OCI-LY3 (cell line): ENCODE measurements around the gene CLDN24.

Experiments used
- H2AFZ ChIP-seq: fragments of 200-600, 300-600 bp; shearing (Covaris generic); 2 replicates; pipeline ENCODE4 v1.6.0; 2014; ENCODE audit warnings: antibody characterized with exemption, low read depth, low read length
- H3K27ac ChIP-seq: fragments of 200-600, 300-600 bp; sonication (generic); 2 replicates; pipeline ENCODE4 v1.5.1; 2014; ENCODE audit warnings: mild to moderate bottlenecking, low read length, moderate library complexity, mixed read lengths
- H3K27me3 ChIP-seq: fragments of 200-600, 300-600 bp; sonication (generic); 2 replicates; pipeline ENCODE4 v1.6.1; 2014; ENCODE audit warnings: low read depth, low read length, mixed read lengths
- H3K36me3 ChIP-seq: fragments of 200-600, 300-600 bp; sonication (generic); replicated peaks from 2 replicates; pipeline ENCODE3; 2014; ENCODE audit warnings: low read depth, low read length, mixed read lengths
- H3K4me1 ChIP-seq: fragments of 300-600, 200-600 bp; sonication (generic); 2 replicates; pipeline ENCODE4 v1.6.1; 2014; ENCODE audit warnings: low read length, mixed read lengths
- H3K4me2 ChIP-seq: fragments of 200-600, 300-600 bp; sonication (generic); 2 replicates; pipeline ENCODE4 v1.6.1; 2014; ENCODE audit warnings: low read length, mixed read lengths
- H3K4me3 ChIP-seq: fragments of 300-600, 200-600 bp; sonication (generic); 2 replicates; pipeline ENCODE4 v1.5.1; 2014; ENCODE audit warnings: antibody characterized with exemption, mild to moderate bottlenecking, low read length, moderate library complexity
- H3K79me2 ChIP-seq: fragments of 300-600, 200-600 bp; shearing (Covaris generic); 2 replicates; pipeline ENCODE4 v1.6.1; 2014; ENCODE audit warnings: mild to moderate bottlenecking, low read length, mixed read lengths
- H3K9ac ChIP-seq: fragments of 300-600, 200-600 bp; shearing (Covaris generic); 2 replicates; pipeline ENCODE4 v1.6.0; 2014; ENCODE audit warnings: mild to moderate bottlenecking, low read length, moderate library complexity
- H3K9me3 ChIP-seq: fragments of 200-600, 300-600 bp; shearing (Covaris generic); 2 replicates; pipeline ENCODE4 v1.6.1; 2014; ENCODE audit warnings: low read length, mixed read lengths; ENCODE audit not compliant: insufficient read depth
- H4K20me1 ChIP-seq: fragments of 200-600, 300-600 bp; sonication (generic); 2 replicates; pipeline ENCODE4 v1.6.1; 2016; ENCODE audit warnings: low read length, mixed read lengths; ENCODE audit not compliant: insufficient read depth
- EZH2phosphoT487 ChIP-seq: fragments of 200-600 bp; shearing (Covaris generic); IDR thresholded peaks from 2 replicates; pipeline ENCODE4 v1.6.1; 2018; ENCODE audit warnings: antibody characterized with exemption, mixed run types, low read depth
- TF ChIP-seq, protein P1 (sequence below): fragments of 200-600, 300-600 bp; sonication (generic); IDR thresholded peaks from 2 replicates; pipeline ENCODE4 v1.5.1; 2014; ENCODE audit warnings: antibody characterized with exemption, low read length, low read depth

Gene CLDN24

DNA sequence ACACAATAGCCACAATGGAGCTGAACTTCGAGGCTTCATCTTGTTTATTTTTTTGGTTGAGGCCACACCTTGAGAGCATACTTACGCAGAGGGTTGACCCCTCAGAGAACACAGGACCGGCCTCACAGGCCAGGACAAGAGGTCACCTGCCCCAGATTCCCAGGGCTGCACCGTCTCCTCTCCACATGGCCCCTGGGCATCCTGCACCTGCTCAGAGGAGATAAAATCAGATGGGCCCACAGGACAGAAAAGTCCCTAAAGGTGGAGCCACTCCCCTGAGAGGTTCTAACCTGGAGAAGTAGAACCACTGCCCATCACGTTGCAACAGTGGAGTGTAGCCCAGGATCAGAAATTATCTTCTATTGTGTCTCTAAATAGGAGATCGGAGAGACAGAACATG is 1.1 kb upstream of the CLDN24 start:
- Histone ChIP-seq H3K27ac (no peak overlapping the region), H3K79me2 (no peaks in the 10 kb centered on the region), H3K4me2 (no peak overlapping the region), H2AFZ (no peak overlapping the region), H3K36me3 (peaks cover 3% of the 10 kb centered on the region), H4K20me1 (no peaks in the 10 kb centered on the region), H3K4me1 (peaks cover 3% of the 10 kb centered on the region; the same call in 1 of the 2 replicates), H3K4me3 (no peak overlapping the region), H3K27me3 (no peaks in the 10 kb centered on the region), H3K9me3 (no peaks in the 10 kb centered on the region; the same call in 1 of the 2 replicates), H3K9ac (no peak overlapping the region)
- no peak for TF ChIP-seq EZH2phosphoT487
- TF ChIP-seq, protein P1, sequence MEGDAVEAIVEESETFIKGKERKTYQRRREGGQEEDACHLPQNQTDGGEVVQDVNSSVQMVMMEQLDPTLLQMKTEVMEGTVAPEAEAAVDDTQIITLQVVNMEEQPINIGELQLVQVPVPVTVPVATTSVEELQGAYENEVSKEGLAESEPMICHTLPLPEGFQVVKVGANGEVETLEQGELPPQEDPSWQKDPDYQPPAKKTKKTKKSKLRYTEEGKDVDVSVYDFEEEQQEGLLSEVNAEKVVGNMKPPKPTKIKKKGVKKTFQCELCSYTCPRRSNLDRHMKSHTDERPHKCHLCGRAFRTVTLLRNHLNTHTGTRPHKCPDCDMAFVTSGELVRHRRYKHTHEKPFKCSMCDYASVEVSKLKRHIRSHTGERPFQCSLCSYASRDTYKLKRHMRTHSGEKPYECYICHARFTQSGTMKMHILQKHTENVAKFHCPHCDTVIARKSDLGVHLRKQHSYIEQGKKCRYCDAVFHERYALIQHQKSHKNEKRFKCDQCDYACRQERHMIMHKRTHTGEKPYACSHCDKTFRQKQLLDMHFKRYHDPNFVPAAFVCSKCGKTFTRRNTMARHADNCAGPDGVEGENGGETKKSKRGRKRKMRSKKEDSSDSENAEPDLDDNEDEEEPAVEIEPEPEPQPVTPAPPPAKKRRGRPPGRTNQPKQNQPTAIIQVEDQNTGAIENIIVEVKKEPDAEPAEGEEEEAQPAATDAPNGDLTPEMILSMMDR = no peak

DNA sequence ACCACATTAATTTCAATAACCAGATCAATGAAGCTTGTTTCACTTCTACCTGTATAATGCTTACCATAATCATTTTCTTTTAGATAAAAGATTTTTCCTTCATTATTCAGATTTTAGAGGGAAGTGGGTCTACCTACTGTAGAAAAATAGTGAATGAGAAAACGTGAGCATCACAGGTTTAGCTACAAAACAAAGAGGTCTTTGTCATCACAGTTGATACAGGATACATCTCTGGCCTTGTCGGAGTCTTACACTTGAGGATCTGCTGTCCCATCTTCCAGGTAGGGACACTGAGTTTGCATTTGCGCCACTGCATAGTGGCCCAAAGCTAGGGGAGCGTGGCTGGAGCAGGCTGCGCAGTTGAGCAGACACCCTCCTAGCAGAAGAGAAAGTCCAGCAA is 710 bp downstream of the CLDN24 start:
- Histone ChIP-seq H3K27ac (no peak overlapping the region), H4K20me1 (no peaks in the 10 kb centered on the region), H3K27me3 (no peaks in the 10 kb centered on the region), H3K9ac (no peak overlapping the region), H3K4me3 (no peak overlapping the region), H3K79me2 (no peaks in the 10 kb centered on the region), H3K9me3 (no peaks in the 10 kb centered on the region; the same call in 1 of the 2 replicates), H3K4me2 (no peak overlapping the region), H3K36me3 (no peaks in the 10 kb centered on the region), H2AFZ (no peak overlapping the region), H3K4me1 (no peaks in the 10 kb centered on the region)
- TF ChIP-seq, protein P1 = no peak

DNA sequence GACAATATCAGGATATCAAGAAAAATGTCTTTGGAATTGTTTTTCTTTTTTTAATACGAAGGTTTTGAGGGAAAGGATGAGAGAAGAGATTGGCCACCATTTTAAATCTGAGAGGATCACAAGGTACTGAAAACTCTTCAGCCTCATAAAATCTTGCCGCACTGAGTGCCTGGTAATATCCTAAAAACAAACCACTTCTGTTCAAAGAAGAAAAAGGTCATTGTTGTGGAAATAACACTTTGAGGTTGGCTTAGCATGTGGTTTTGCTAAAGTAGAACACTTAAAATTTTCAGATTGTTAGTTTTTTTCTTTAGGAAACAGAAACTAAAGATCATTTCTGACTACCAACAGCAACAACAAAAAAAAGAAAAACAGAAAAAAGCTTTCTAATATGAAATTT is 1.1 kb downstream of the CLDN24 start:
- H3K36me3 ChIP-seq = no peaks in the 10 kb centered on the region
- no peaks in the 10 kb centered on the region for H3K27me3 ChIP-seq
- no peak overlapping the region for H3K27ac ChIP-seq
- H3K9me3 ChIP-seq = no peaks in the 10 kb centered on the region; the same call in 1 of the 2 replicates
- no peak overlapping the region for H3K9ac ChIP-seq
- TF ChIP-seq EZH2phosphoT487 = no peak
- TF ChIP-seq, protein P1 = no peak
- no peak overlapping the region for H2AFZ ChIP-seq
- no peak overlapping the region for H3K4me2 ChIP-seq
- H3K79me2 ChIP-seq = no peaks in the 10 kb centered on the region
- H3K4me1 ChIP-seq = no peaks in the 10 kb centered on the region
- no peak overlapping the region for H3K4me3 ChIP-seq
- H4K20me1 ChIP-seq = no peaks in the 10 kb centered on the region

DNA sequence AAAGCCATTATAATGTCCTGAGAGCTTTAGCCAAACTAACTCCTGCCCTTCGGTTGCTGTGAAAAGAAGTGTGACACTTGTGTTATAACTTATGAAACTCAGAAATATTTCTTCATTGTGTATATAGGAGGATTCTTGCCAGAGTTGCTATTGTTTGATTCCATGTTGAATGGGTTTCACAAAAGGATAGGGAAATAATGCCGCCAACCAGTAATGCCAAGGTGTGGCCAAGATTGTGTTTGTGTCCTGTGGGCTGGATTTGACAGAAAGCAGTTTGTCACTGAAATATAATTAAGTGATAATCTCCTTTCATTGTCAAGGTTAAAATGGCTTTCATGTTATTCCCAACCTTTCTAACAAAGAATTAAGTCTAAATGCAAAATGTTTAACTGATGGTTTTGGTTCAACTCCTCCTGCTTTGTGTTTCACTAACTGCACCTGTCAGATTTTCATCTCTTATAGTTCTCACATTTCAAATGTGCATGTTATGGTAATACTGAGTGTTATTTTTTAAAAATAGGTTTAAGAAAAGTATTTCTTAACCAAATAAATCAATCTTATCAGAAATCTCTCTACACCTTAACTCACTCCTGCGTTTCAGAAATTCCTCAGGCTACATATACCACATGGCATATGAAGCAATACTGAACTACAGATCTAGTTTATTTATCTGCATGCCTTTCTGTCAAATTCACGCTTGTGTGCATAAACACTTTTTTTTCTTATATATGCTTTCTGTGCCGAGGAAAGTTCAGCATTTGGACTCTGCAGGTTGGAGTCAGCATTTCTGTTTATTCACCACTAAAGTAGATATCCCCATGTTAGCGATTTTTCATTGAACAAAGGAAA is 1.8 kb downstream of the CLDN24 start, which contains the start of gene CLDN22:
Gene CLDN22, minus strand, starts transcription at position 66 of the 849 bp plus-strand sequence. Its CDS starts 58 bp downstream, at position 8.
- TF ChIP-seq EZH2phosphoT487 = no peak
- TF ChIP-seq, protein P1 = no peak
- H3K4me1 ChIP-seq = no peaks in the 10 kb centered on the region
- no peaks in the 10 kb centered on the region for H4K20me1 ChIP-seq
- no peak within 1 kb of the TSS for H2AFZ ChIP-seq
- H3K9me3 ChIP-seq = no peaks in the 10 kb centered on the region
- H3K27ac ChIP-seq = no peak within 1 kb of the TSS
- no peaks in the 10 kb centered on the region for H3K27me3 ChIP-seq
- no peak within 1 kb of the TSS for H3K4me2 ChIP-seq
- H3K36me3 ChIP-seq = no peaks in the 10 kb centered on the region
- no peak within 1 kb of the TSS for H3K4me3 ChIP-seq
- H3K79me2 ChIP-seq = no peaks in the 10 kb centered on the region
- H3K9ac ChIP-seq = no peak within 1 kb of the TSS
